8988T (cell line): ENCODE measurements around the gene TEX35.

Experiments used
- DNase-seq: peaks from one replicate; pipeline ENCODE4 v3.0.0; 2011

Gene TEX35

DNA sequence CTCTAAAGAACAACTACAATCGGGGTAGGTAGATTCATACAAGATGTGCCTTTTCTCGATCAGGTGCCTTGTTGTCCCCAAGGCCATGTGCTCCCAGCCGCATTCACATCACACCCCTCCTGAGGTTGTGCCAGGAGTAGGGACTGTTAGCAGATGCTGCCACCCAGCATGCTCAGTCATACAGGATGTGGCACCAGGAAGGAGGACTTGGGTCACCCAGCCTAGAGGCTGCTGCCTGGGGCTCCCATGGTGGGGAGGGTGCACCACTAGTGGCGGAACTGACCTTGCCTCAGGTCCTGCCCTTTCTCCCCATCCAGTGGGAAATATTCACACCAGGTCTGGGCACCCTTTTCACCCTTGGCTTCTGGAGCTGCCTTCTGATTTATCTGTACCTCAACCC lies 8.3 kb downstream of the TEX35 start:
- no peak for DNase-seq

DNA sequence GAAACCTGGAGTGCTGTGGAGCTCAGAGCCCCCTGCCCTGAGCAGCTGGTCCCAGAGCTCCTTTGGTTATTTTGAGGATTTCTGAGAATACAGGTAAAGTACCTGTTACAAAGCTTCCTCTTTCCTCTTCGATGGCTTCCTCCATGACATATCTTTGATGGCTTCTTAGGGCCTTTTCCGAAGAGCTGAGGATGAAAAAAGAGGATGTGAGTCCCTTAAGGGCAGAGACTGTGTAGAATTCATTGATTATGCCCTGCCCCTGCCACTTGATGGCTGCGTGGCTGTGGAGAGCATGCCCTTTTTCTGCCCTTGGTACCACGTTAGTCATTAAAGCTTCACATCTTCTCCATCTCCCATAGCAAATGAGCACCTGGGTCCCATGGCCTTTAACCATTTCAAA lies 14.2 kb downstream of the TEX35 start:
- DNase-seq = no peak

DNA sequence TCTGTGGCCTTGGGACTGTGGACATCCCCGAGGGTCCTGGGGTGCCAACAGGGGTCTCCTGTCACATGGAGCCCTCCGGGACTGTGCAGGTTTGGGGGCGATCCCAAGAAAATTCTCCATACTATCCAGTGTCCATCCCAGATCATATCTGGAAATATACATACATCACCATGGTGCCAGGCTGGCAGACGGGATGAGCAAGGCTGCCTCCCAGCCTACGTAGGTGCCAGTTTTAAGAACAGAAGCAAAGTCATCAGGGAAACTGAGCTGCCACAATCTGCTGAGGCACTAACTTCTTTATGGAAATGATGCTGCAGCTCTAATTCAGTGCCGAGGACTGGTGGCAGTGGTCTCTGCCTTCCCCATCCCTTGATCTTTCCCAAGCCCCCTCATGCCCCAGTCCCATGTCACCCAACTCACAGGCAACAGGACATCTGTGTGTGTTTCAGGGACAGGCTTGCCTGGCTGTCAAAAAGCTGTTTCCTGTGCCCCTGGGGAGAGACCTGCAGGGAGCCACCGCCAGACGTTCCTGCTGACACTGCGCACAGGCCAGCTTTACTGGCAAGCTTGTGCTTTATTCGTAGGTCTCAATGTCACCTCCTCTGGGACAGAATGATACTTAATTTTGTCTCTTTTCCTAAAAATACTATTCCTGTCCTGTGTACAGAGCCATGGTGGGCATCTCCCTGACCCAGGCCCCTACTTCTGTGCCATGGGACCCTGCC lies 15.5 kb downstream of the TEX35 start:
- DNase-seq = no peak

DNA sequence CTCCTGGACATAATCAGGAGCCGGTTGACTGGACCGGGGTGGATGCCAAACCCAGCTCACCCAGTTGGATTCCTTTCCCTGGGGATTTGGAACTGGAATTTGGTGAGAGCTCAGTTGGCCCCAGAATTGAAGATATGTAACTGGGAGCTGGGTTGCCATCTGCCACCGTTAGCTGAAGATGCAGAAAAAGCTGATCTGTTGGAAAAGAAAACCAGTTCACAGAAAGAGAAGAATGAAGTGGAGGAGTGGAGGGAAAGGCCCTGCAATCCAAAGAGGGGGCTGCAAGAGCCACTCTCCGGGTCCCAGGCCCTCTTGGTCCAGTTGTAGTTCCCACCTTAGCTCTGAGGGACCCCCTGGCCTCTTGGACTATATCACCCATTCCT lies 16.0 kb downstream of the TEX35 start:
- DNase-seq = no peak

DNA sequence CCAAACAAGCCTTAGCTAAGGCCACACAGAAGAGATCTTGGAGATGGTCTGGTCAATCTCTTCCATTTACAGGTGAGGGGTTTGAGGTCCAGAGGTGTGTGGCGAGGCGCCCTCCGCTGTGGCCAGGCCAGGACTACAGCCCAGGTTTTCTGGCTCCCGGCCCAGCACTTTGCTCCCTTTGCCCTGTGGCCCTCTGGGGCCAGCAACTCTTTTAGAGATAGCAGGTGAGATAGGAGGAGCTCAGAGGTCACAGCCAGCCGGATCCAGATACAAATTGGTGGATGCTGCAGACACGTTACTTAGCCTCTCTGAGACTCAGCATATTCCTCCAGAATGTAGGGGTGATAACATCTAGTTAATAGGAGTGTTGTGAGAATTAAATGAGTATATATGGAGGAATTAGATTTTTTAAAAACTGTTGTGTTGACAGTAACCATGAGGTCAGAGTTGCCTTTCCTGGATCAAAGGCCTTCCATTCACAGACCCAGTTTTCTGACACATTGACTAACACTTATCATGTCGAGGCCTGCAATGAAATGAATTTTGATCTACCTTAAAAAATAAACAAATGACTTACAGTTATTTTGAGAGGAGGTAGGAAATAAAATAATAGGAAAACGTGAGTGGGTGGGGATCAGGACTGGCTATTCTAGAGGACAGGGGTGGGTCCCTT lies 16.6 kb downstream of the TEX35 start:
- DNase-seq = no peak

DNA sequence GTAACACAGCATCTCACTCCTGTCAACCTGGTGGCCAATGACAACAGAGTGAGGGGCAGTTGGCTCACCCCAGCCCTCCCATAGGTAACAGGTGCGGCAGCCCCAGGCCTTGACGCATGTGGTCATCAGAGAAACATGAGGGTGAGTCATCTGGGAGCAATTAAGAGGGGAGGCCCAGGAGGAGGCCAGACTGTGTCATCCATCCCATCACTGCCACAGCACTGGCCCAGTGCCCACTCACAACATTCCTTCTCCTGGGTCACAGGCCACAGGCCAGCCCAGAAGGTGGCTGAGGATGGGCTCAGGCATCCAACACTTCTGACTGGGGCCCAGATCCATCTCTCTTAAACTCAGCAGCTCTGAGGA lies 17.1 kb downstream of the TEX35 start:
- DNase-seq = peak; percentile 70

DNA sequence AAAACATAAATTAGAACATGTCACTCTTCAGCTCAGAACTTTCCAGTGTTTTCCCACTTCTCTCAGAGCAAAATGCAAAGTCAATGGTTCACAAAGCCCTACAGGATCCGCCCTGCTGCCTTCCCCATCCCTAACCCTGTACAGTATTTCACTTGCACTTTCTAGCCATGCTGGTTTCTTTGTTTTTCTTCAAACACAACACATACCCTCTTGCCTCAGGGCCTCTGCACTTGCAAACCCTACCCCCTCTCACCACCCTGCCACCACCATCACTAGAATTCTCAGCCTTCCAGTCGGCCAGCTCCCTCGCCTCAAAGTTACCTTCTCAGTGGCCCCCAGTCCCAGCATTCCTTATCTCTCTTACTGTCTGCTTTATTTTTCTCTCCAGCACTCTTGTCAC lies 17.6 kb downstream of the TEX35 start:
- no peak for DNase-seq

DNA sequence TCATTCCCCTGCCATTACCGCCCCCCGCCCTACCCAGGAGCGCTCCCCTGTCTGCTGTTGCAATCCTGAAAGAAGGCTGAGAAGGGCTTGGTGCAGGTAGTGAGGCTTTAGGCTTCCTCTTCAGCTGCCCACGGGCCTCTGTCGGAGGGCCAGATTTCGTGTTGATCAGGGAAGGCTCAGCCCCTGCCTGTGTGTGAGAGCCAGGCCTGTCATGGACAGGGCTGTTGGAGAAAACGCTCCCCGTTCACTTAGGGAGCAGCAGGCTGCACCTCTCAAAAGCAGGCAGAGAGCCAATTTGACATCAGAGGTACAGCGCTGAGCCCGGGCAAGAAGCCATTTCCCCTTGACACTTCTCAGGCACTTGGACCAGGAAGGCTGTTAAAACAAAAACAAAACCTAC lies 19.0 kb downstream of the TEX35 start:
- no peak for DNase-seq

DNA sequence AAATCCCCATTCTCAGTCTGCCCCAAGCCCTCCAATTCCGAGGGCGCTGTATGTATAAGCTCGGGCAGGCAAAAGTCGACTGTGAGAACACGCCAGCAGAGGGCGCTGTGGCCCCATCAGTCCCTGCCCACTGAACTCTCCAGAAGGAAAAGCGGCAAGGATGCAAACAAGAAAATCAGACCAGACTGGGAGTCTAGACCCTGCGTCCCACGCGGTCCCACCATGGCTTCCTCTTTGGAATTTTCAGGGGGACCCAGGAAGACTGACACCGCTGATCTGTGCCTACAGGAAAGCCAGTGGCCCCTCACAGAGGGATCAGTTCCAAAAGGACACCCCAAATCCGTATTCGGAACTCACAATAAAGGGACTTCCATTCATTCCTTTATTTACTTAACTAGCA lies 19.5 kb downstream of the TEX35 start:
- peak; percentile 81 for DNase-seq

DNA sequence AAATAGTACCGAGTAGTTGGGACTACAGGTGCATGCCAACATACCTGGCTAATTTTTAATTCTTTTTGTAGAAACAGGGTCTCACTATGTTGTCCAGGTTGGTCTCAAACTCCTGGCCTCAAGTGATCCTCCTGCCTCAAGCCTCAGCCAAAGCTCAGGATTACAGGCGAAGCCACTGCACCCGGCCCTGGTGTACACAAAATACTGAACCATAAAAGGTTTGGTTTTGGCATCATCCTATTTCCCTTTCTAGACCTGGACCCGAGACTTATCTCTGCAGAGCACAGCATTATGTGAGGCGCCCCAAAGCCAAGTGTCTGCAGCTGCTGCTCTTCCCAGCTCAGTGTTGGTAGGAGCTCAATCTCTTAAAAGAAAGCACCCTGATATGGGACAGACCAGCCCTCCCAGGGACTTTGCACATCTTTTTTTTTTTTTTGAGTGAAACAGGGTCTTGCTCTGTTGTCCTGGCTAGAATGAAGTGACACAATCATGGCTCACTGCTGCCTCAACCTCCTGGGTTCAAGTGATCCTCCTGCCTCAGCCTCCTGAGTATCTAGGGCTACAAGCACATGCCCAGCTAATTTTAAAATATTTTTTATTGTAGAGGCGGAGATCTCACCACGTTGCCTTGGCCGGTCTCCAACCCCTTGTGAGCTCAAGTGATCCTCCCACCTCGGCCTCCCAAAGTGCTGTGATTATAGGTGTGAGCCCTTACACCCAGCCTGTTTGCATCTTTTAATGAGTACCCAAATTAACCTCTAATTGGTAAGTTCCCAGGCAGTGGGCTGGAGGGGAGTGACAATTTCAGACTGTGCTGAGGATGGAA lies 20.4 kb downstream of the TEX35 start:
- DNase-seq = no peak

DNA sequence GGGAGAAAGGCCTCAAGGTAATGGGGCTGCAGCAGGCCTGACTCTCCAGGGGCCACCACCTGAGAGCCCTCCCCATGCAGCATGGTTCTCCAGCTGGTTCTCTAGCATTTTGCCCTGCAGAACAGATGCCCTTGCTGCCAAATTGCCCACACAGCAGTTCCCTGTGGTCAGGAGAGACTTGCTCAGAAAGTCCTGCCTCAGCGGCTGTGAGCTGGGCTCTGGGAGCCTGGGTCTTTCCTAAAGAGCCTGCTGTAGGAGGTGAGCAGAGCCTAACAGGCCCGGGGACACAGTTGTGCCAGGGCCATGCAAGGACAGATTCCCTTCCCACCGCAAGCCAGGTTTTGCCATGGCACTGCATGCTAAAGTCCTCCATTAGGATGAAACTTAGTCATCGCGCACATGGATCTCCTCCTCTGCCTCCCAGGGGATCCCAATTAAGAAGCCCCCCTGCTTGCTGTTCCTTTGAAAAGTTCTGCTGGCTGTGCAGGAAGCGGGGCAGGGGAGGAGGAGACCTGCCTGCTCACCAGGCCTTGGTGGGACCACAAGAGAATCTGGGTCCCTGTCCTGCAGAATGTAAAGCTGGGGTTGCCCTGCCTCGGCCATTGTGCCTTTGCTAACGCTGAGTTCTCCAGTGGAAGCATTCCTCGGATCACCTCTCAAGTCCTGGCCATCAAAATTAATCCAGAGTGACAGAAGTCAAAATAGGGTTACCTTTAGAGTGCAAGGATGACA lies 21.4 kb downstream of the TEX35 start:
- no peak for DNase-seq

DNA sequence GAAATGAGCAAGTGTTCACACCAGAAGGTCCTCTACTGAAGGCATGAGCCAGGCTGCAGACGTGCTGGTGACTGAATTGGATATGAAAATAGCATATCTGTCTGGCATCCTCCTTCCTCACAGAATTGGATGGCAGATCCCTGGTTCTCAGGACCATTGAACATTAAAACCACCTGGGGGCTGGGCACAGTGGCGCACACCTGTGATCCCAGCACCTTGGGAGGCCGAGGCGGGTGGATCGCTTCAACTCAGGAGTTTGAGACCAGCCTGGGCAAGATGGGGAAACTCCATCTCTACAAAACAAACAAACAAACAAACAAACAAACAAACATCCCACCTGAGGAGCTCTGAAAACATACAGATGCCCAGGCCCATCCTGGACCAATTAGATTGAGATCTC lies 23.4 kb downstream of the TEX35 start:
- DNase-seq = no peak

DNA sequence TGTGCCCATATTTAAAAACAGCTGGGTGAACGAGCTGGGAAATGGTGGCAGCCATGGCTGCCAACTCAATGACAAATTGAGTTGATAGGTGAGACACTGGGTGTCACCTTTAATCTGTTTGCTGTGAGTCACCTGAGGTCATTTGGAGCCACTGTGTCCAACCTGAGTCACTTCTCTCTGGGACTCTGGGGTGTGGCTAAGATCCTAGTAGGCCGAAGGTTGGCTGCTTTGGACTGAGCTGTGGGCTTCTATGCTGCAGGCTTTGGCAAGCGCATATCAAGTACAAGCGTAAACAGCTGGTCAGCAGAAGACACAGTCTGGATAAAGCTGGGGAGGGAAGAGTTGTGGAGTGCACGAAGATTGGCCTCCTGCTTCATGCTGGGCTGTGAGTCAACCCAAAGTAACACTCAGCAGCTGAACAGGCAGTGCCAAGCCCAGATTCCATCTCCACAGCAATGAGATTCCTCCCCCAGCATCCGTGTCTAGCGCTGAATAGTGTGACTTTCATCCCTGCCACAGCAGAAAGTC lies 24.0 kb downstream of the TEX35 start:
- peak; percentile 83 for DNase-seq

DNA sequence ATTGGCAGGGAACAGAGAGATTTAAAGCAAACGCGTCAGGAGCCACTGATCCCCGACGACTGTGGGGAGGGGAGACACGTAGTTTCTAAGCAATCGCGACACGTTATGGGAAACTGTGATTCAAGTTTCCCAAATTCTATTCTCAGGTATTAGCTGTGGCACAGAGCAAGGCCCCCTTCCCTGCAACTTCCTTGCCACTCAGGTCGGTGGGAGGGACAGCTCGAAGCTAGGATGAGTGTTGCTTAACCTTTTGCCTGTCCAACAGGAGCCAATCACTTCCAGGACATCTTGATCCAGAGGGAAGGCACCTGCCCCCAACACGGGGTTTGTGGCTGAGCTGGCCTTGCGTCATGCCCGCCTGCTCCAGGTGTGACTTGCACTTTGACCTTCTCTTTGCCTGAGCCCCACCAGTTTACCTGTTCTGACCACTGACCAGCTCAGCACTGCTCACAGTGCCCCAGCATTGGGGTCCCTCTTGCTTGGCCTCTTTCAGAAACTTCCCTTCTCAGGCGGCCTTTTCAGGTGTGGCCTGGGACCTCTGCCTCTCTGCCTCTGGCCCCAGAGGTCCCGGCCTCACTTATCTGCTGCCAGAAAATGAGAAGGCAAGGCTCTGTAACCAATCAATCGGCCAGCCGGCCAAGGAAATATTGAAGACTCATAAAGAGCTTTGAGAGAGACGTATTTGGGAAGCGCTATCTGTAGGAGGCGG lies 24.6 kb downstream of the TEX35 start:
- DNase-seq = no peak

DNA sequence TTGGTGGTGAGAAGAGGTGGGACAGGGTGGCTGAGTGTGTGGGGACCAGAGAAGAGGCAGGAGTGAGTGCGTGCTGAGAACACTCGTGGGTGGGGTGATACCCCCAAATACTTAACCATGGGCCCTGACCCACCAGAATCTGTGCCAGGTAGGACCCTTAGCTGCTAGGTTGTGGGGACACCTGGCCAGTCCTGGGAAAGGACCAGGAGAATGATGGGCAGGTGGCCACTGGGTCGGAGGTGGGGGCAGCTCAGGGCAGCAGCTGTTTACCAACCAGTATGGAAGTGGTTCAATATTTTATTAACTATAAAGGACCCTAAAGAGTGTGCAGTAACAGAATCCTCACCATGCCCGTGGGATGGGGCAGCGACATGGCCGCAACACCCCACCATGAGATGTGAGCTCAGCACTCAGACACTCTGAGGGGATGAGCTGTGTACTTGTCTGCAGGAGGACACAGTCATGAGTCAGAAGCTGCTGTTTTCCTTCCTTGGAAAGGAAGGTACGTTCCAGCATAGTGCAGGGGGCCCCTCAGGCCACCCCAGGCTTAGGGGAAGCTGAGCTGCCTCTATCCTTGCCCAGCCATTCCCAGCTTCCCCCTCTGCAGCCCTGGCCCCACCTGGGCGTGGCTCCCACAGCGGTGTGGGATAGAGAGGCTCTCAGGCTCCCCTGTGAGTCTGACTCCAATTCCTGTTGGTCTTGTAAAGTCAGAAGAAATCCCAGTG lies 25.4 kb downstream of the TEX35 start:
- DNase-seq = peak; percentile 67

DNA sequence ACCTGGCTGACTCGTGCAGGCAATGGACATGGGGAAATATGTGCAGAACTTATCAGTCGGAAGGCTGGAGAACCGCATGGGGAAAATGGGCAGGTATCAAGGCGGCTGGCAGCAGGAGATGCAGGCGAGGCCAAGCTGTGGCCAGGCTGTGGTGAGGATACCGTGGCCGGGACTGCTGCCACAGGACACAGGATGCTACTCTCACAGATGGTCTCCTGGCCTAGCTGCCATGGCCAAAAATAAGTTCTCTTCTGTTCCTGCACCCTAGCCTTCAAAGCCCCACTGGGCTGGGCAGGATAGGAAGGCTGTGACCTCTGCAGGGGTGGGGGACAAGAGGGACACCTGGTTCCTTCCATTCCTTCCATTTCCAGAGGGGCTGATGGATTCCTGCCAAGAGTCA lies 26.4 kb downstream of the TEX35 start:
- DNase-seq = no peak

DNA sequence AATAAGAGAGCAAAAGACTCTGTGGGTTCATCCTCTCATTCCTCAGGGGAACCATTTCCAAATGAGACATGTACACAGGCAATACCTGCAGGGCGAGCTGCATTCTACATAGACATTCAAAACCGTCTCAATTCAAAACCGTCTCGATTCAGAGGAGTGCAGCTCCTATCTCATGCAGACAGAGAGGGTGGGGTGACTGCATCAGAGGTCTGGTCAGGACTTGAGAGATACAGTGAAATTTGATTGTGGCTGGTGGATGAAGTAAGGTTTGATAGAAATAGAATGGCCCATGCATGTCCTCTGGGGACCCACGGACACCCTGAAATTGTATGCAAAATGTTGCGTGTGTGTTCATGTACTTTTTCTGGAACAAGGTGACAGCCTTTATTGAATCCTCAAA lies 27.3 kb downstream of the TEX35 start:
- DNase-seq = no peak

DNA sequence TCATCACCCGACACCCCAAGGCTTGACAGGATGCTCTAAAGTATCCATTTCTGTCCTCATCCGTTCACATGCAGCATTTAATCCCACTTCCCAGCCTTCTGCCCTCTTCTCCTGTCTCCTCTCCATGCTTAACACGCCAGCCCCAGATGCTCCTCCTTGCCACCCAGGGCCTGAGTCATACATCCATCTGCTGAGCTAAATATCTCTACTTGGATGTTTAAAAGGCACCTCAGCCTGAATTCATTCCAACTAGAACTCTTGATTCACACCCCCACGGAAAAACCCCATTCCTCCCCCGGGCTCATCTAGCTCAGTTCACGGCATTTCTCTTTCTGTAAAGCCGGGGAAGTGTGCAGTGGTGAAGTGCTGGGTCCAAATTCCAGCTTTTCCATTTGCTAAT lies 27.7 kb downstream of the TEX35 start:
- no peak for DNase-seq

DNA sequence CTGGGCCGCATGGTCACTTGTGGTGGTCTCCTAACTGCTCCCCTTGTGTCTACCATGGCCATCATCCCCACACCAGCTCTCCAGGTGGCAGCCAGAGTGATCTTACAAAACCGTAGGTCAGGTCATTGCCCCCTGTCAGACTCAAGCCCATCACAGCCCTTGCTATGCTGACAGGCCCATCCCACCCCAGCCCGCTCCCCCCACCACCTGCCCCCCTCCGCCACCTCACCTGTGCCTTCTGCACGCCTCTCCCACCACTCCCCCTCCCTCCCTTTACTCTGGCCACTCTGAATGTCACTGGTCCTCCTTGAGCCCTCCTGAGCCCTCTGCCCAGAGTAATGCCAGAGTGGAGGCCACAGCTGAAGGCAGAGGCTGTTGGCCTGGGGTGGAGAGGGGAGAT lies 28.5 kb downstream of the TEX35 start:
- DNase-seq = no peak

DNA sequence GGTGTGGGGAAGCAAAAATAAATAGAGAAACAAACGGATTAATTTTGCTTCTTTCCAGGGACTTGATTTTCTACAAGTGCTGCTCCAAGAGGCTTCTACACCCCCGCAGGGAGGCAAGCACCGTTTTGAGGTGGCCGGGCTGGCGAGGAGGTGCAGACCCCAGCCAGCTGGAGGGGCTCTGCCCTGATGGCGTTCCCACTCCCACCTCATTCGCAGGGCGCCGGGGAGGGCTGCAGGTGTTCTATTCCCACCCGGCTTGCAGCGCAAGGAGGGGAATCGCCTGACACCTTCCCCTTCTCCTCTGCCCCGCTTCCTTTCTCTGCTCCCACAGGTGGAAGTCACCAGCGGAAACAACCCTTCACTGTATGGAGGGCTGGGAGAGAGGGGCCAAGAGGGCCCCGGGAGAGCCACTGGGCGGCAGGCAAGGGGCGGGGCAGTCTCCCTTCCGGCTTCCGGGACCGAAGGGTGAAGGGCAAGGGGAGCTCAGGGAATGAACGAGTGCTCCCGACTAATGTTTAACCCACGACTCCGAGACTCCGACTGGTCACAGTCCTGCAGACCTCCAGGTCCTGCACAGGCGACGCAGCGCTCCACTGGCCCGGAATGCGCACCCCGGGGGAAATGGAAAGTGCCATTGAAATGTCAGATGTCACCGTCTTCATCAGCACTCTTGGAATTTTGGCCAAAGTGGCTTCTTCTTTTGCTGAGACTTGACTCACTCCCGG lies 29.1 kb downstream of the TEX35 start:
- no peak for DNase-seq
